ENCODE results near the gene IFT81. TPM values are rescaled to one million over a fixed set of nuclear protein-coding genes. Genes with fewer than 3 reads are reported as not detected.

IFT81 gene
- total and polyA plus RNA-seq, 2 of the 13 experiments (the other 11 are each of a cell fraction or from before 2014, with no cell fraction given) = 4.2 to 13.0 TPM

- TF ChIP-seq HNF1A (IDR thresholded peaks at IDR 0.05; ENCODE audit: low read depth) (0 out of 2 replicates have a peak, but pooled peaks have one; percentile 18), HNF1A (CRISPR knock-in tag; IDR thresholded peaks at IDR 0.05; ENCODE audit: borderline replicate concordance) (peak; percentile 60; the same call in 1 of the 2 replicates), ZNF33B (CRISPR knock-in tag; IDR thresholded peaks at IDR 0.05) (no peak), ZBTB21 (CRISPR knock-in tag; IDR thresholded peaks at IDR 0.05) (no peak), GABPB1 (CRISPR knock-in tag; IDR thresholded peaks at IDR 0.05) (peak; percentile 4; the same call in 1 of the 2 replicates), MAFG (CRISPR knock-in tag; IDR thresholded peaks at IDR 0.05) (no peak), ATM (IDR thresholded peaks at IDR 0.05; ENCODE audit: borderline replicate concordance) (no peak), YY1 (IDR thresholded peaks at IDR 0.05; ENCODE audit: insufficient read depth, insufficient replicate concordance, low read depth, low read length) (no peak), NONO (IDR thresholded peaks at IDR 0.05) (no peak), NONO (CRISPR knock-in tag; conservative IDR thresholded peaks at IDR 0.05) (no peak), ZNF792 (CRISPR knock-in tag; IDR thresholded peaks at IDR 0.05) (no peak), ZBTB43 (CRISPR knock-in tag; conservative IDR thresholded peaks at IDR 0.05) (0 out of 2 replicates have a peak, but pooled peaks have one; percentile 21), DPF2 (CRISPR knock-in tag; IDR thresholded peaks at IDR 0.05; ENCODE audit: borderline replicate concordance, low read depth) (peak; percentile 81), ZNF749 (CRISPR knock-in tag; IDR thresholded peaks at IDR 0.05; ENCODE audit: borderline replicate concordance) (no peak), ZFP1 (CRISPR knock-in tag; IDR thresholded peaks at IDR 0.05) (no peak), ZNF224 (CRISPR knock-in tag; IDR thresholded peaks at IDR 0.05) (peak; percentile 71; the same call in 1 of the 2 replicates), PHF8 (CRISPR knock-in tag; IDR thresholded peaks at IDR 0.05) (no peak)
- TF ChIP-seq, protein P1, sequence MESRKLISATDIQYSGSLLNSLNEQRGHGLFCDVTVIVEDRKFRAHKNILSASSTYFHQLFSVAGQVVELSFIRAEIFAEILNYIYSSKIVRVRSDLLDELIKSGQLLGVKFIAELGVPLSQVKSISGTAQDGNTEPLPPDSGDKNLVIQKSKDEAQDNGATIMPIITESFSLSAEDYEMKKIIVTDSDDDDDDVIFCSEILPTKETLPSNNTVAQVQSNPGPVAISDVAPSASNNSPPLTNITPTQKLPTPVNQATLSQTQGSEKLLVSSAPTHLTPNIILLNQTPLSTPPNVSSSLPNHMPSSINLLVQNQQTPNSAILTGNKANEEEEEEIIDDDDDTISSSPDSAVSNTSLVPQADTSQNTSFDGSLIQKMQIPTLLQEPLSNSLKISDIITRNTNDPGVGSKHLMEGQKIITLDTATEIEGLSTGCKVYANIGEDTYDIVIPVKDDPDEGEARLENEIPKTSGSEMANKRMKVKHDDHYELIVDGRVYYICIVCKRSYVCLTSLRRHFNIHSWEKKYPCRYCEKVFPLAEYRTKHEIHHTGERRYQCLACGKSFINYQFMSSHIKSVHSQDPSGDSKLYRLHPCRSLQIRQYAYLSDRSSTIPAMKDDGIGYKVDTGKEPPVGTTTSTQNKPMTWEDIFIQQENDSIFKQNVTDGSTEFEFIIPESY (CRISPR knock-in tag; IDR thresholded peaks at IDR 0.05) = no peak
- TF ChIP-seq, protein P2, sequence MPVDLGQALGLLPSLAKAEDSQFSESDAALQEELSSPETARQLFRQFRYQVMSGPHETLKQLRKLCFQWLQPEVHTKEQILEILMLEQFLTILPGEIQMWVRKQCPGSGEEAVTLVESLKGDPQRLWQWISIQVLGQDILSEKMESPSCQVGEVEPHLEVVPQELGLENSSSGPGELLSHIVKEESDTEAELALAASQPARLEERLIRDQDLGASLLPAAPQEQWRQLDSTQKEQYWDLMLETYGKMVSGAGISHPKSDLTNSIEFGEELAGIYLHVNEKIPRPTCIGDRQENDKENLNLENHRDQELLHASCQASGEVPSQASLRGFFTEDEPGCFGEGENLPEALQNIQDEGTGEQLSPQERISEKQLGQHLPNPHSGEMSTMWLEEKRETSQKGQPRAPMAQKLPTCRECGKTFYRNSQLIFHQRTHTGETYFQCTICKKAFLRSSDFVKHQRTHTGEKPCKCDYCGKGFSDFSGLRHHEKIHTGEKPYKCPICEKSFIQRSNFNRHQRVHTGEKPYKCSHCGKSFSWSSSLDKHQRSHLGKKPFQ (CRISPR knock-in tag; IDR thresholded peaks at IDR 0.05; ENCODE audit: insufficient replicate concordance) = peak; percentile 78
These were observed 12.5 kb upstream of the IFT81 start (continued) for GRCh38 chr12:110111476-110112334.

Measured in HepG2 (cell line).